Middle frontal gyrus (tissue), 1 donor: ENCODE data around the gene CDK4.

Experiments used
- DNase-seq: peaks from one replicate; pipeline ENCODE4 v3.0.0-alpha.2; 2015; ENCODE audit warnings: low spot score; ENCODE audit errors: extremely low spot score

CDK4 gene

DNA sequence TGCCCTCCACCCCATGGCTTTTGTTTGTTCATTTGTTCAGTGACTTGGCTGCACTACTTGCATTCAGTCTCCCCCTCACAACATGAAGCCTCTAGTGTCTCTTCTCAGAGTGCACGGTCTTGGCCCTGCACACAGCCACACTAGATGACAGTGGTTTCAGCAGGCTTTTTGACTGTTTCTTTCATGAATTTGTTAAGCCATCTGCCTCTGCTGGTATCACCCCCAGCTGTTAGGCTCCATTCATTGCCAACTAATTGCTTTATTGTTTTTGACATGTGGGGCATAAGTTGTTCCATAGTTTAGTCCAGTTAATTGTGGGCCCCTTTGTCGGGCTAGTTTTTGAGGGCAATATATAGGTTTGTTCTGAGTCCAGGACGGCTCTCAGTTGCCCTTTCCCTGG lies 39.4 kb downstream of the CDK4 start:
- no peak for DNase-seq

DNA sequence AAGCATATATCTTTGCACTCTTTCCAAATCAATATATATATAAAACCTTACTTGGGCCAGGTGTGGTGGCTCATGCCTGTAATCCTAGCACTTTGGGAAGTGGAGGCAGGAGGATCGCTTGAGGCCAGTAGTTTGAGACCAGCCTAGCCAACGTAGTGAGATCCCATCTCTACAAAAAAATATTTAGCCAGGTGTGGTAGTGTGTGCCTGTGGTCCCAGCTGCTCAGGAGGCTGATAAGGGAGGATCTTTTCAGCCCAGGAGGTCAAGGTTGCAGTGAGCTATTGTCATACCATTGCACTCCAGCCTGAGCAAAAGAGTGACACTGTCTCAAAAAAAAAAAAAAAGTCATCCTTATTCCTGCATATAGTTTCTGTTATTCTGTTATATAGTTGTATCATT lies 43.8 kb downstream of the CDK4 start:
- DNase-seq: no peak

- no peak for DNase-seq
Measured at GRCh38 chr12:57707250-57707649, 44.9 kb downstream of the CDK4 start.

DNA sequence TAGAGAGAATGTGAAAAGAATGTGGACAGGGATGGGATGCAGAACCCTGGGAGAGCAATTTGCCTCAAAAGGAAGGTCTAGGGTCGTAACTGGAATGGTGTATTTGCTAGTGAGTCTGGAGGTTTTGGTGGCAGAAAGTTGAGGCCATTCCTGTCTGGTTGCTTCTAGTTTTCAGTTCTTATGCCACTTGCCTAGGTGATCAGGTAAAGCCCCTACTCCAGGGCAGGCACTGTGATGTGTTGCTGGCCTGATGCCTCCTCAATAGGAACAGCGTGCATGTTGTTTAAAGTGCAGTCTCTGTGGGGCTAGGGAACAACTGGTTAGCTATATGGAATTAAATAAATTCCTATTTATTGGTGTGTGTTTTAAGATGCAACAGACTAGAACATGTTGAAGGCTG lies 51.8 kb downstream of the CDK4 start:
- no peak for DNase-seq

DNA sequence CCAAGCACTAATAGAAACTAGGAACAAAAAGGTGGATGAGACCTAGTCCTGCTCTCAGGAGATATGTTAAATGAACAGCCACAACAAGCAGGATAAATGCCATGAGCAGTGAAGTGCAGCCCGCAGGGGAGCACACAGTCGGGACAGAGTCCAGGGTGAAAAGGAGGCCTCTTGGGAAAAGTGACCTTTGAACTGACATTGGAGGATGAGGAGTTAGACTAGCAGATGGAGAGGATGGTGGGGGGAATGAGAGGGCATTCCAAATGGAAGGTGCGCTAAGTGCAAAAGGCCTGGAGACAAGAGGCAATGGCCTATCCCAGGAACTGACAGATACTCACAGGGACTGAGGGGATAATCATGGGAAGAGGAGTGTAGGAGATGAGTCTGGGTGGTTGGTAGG lies 53.7 kb downstream of the CDK4 start:
- no peak for DNase-seq
